HG02798 (cell line): ENCODE data around the gene PTPRG.
"Not testable (repeated sequence)": the region's sequence is repeated elsewhere in the genome, so short reads cannot be mapped to it uniquely, and the experiment has no call there.

ENCODE experiments used
- ATAC-seq: cut with Tn5 transposase; IDR thresholded peaks from one replicate; pipeline ENCODE4 v1.9.1; 2021; ENCODE audit warnings: mild to moderate bottlenecking; ENCODE audit not compliant: unreplicated experiment, poor library complexity

Gene PTPRG

DNA sequence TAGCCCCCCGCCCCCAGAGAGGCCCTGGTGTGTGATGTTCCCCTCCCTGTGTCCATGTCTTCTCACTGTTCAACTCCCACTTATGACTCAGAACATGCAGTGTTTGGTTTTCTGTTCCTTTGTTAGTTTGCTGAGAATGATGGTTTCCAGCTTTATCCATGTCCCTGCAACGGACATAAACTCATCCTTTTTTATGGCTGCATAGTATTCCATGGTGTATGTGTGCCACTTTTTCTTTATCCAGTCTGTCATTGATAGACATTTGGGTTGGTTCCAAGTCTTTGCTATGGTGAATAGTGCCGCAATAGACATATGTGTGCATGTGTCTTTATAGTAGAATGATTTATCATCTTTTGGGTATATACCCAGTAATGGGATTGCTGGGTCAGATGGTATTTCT is 149.5 kb downstream of the PTPRG start:
- not testable (repeated sequence) for ATAC-seq

DNA sequence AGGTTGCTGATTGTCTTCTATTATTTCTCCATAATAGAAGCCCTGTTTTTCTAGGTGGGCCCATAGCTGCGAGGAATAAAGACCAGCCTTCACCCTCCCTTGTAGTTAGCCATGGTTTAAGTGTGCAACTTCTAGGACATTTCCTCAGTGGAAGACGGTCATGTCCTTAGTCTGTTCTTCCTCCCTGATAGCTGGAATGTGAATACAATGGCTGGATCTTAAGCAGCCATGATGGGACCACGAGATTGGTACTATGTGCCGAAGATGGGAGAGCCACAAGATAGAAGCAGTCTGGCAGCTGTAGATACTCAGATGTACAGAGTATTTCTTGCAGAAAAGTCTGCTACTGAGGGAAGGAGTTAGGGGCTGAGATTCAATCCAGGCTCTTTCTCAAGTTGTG is 152.9 kb downstream of the PTPRG start:
- no peak for ATAC-seq

DNA sequence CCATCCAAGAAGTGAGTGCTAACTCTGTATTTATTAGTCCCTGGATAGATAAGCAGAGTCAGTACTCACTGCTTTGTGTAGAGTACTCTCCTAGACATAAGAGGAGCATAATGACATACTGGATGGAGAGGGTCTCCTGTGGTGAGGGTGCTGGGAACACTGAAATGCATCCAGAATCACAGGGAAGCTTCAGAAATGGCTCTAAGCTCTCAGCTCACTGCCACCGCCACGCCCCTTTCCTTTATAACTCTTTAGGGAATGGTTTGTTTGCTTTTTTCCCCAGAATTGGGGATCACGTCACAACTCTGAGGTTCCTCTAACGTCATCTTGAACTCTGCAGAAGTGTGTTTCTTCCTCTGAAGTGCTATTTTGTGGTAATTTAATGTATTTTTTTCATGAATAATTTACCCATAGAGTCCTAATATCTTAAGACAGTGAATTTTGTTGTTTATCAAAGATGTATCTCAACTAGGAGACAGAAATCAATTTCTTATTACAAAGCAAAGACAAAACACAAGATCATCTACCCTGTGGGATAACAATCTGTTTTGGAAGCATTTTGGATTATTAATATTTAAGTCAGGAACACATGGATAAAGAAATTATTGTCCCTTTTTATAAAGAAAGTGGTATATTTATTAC is 154.6 kb downstream of the PTPRG start:
- ATAC-seq, result no peak

DNA sequence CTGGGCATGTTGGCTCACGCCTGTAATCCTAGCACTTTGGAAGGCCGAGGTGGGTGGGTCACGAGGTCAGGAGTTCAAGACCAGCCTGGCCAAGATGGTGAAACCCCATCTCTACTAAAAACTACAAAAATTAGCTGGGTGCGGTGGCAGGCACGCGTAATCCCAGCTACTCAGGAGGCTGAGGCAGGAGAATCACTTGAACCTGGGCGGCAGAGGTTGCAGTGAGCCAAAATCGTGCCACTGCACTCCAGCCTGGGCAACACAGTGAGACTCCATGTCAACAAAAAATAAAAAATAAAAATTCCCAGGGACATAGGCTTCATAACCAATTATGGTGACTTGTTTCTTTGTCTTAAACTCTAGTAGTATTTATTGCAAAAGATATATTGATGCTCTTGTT is 155.3 kb downstream of the PTPRG start:
- not testable (repeated sequence) for ATAC-seq

DNA sequence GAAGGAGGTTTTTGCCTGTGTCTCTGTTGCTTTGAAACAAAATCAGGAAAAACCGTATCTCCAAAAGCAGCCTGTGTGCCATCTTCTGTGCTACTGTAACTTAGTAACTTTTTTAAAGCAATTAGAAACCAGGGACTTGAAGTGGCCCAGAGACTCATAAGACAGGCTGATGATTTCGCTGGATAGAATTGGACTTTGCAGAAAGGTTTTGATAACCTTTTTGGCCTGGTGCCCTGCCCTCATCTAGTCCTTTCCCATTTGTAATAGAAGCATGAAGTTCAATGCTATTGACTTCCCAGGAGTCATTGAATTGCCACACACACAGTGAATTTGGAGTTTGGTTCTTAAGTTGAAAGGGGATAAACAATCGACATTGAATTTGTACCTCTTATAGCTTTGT is 157.2 kb downstream of the PTPRG start:
- ATAC-seq, result no peak

DNA sequence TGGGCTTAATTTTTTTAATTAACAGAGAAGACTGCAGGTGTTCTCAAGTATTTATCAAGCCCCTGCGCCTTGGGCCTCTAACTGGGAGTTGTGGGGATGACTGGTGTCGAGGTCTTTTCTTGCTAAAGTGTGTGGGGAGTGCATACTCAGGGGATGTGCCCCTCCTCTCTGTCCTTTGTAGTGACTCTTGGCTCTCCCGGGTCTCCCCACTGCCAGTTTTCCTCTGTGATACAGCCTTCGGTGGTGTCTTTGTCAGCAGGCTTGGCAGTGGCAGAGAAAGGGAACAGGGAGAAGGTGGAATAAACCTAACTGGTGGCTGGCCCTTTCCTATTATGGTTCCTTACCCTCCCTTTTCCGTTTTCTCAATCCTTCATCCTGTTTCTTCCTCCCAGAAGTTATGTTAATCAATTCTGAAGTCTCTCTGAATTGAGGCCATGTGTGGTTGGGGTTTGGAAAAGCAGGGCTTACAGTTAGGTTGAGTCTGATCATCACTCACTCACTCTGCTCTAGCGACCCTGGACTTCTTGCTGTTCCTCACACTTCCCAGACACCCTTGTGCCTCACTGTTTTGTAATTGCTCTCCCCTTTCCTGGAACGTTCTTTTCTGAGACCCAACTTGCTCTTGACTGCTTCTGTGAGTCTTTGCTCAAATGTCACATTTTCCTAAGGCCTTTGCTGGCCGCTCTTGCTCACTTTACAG is 158.1 kb downstream of the PTPRG start:
- ATAC-seq, result no peak

DNA sequence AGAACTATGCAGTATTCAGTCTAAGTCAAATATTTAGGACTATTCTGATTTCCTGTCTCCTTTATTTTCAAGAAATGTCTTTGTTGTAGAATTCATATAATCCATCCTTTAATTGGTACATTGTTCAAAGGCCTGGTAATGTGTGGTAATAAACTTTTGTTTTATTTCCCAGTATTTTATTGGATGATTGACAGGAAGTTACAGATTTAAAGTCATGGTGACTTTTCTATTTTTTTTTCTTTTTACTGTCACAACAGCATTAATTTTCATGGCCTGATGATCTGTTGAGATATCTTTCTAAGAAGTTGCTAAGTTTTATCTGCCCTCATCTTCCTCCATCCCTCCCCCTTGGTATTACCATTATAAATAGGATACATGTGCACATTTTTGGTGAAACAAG is 161.7 kb downstream of the PTPRG start:
- ATAC-seq, result no peak

DNA sequence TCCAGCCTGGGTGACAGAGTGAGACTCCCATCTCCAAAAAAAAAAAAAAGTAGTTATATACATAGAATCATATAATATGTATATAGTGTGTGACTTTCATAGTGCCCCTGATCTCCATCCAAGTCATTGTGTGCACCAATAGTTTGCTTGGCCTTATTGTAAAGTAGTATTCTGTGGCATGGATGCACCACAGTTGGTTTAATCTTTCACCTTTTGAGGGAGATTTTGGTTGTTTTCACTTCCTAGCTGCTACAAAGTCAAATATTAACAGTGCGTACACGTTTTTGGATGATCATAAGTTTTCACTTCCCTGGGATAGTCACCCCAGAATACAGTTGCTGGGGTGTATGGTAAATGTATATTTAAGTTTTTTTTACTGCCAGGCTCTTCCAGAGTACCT is 162.8 kb downstream of the PTPRG start:
- peak; percentile 69 for ATAC-seq

DNA sequence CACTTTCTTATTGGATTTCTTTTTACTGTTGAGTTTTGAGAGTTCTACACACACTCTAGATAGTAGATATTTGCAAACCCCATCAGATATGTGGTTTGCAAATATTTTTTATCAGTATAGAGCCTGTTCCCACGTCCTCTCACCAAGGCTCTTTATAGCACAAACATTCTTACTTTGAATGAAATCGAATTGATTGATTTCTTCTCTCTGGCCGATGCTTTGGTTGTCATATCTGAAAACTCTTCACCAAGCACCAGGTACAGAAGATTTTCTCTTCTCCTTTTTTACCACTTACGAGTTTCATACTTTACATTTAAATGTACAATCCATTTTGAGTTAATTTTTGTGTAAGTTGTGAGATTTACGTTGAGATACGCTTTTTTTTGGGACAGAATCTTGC is 163.4 kb downstream of the PTPRG start:
- no peak for ATAC-seq

DNA sequence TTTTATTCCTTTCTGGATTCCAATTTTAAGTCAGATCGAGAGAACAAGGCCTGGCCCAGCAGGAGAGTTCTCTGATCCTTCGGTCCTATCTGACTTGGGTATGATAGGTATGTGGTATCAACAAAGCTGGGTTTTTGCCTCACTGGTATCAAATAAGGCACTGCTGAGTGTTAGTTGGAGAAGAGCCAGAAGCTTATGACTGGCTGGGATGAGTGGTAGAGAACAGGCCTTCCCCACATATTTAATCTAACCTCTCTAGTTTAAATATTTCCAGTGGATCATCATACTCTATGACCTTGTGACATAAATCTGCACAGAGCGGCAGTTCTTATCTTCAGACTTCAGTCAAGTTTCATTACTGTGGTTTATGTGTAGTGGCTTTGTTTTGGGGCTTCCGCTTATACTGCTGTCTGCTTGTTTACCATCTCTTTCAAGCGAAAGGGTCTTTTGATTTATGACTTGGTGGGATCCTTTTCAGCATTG is 164.5 kb downstream of the PTPRG start:
- ATAC-seq, result no peak

DNA sequence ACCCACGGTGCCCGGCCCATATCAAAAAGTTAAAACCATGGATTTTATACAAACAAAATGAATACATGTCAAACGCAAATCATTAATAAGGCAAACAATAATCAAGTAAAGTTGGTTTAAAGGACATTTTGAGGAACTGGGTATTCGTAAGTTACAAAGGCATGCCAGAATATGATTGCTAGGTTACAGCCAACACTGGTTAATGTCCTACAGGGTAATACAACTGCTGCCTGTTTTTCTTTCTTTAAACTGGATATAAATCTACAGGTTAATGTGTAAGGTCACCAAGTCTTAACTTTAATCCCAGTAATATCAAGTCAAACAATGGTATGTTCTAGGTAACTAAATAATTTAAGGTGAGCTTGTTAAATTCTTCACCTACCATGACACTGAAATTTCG is 166.1 kb downstream of the PTPRG start:
- ATAC-seq, result no peak

DNA sequence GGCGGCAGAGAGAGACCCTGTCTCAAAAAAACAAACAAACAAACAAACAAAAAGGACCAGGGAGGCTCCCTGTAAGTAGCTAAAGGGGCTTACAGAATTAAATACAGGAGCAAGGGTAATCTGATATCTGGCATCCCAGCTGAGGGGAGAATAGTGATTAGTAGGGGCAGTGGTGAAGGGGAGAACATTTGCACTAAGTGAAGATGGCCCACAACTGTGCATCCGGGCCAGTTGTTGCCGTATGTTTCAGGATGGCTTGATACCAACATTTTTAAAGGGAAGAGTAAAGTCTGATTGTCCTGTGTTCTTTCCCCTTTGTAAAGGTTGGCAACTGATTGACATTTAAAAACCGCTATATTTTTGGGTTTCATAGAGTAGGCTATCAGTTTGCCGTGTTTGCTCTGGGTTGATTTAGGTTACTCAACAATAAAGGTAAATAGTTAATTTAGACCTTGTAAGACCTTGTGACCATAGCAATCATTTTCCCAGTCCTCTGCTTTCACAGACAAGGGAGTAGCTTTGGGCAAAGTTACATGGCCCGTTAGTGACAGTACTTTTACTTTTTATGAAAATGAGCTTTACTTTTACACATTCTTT is 167.8 kb downstream of the PTPRG start:
- ATAC-seq, result no peak

DNA sequence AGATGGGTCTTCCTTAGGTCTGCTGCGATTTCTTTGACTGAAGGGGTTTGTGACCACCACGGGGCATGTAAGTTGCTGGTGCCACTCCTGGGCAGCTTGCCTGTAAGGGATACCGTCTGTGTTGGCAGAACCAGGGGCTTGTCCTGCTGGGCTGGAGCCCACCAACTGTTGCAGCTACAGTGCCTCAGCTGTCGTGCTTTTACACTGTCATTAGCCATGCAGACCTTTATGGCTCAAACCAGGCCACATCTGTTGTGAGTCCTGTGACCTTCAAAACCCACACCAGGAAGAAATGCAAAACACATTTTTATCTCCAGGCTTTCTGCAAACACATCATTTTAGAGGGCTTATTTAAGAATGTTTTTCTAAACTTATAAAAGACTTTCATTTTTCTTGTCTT is 168.7 kb downstream of the PTPRG start:
- ATAC-seq, result no peak

DNA sequence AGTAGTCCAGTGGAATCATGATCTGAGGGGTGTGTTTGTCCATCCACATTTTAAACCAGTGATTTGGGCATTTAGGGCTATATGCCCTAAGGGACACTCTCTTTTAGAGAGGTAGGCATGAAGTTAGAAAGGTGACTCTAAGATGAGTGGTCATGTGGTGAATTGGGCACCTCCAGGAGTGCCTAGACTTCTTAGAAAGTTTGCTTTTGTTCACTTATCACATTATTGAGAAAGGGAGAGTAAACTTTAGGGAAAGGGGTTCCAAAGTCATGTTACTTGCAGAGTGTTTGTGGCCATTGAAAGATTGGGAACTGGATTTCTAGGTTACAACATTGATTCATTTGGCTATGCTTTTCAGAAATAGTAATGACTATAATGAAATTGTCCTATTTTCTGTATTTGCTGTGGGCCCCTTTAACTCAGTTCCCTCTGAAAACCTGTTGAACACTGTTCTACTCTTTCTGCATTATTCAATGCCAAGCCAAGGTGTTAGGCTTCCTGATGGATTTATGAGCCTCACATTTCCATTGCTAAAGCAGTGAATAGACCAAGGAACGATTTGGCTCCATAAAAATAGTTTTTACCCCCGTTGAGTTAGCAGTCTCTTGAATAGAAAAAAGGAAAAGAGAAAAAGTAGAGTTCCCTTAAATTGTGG is 169.3 kb downstream of the PTPRG start:
- no peak for ATAC-seq

DNA sequence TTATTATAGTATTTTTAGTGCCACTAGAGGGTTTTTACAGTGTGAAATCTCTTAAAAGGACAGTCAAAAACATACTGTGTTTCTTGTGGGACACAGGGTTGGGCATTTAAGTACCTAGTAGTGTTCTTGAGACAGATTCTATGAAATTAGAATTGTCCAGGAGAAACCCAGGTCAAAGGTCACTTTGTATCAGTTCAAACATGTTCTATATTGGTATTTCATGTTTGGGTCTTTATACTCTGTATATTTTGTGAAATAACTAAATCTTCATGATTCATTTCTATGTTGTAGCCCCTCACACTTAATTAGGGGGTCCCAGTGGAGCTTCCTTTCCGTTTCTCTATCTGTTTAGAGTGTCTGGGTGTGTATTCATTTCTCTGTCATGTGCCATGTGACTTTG is 171.6 kb downstream of the PTPRG start:
- no peak for ATAC-seq

DNA sequence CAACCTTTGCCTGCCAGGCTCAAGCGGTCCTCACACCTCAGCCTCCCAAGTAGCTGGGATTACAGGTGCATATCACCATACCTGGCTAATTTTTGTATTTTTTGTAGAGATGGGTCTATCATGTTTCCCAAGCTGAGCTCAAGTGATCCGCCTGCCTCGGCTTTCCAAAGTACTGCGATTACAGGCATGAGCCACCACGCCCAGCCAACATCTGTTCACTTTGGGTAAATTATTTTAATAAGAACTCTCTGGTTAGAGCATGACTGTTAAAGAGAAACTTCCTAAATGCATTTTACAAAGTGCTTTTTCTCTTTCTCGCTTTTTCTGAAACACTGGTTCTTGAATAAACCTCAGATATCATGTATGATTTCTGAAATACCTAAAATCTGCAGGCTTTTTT is 172.5 kb downstream of the PTPRG start:
- no peak for ATAC-seq

DNA sequence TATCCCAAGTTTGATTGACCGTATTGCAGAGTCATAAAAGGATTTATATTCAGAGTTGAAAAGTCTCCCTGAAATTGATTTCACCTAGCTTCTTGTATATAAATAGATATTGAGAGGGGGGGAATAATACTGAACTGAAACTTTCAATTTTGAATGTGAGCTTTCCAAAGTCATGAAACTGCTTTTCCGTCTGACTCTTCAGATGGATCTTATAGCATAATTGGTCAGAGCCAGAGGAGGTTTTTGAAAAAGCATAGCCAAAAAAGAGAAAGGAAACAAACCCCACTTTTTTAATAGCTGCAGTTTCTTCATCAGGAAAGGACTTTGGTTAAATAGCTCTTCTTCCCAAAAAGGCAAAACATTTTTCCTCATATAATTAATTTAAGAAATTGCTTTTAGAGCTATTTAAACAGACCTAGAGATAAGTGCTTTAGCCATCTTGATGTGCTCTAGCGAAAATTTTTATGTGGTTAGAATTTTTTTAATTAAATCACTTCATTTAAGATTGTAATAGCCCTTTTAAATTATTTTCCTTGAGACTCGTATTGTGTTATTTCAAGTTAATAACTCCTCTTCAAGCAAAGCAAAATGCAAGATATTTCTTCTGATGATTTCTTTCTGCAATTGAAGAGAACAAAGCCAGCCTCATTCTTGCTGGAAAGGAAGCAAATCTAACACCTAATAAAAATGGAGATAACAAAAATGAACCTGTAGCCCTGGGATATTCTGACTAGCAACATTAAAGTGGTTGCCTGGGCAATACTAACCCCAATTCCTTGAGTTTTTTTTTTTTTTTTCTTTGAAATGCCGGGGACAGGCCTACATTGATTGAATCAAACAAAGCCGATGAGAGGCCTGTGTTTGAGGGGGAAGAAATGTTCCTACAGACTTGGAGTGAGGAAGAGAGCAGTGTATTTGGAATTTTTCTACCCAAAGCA is 173.6 kb downstream of the PTPRG start:
- ATAC-seq, result no peak

DNA sequence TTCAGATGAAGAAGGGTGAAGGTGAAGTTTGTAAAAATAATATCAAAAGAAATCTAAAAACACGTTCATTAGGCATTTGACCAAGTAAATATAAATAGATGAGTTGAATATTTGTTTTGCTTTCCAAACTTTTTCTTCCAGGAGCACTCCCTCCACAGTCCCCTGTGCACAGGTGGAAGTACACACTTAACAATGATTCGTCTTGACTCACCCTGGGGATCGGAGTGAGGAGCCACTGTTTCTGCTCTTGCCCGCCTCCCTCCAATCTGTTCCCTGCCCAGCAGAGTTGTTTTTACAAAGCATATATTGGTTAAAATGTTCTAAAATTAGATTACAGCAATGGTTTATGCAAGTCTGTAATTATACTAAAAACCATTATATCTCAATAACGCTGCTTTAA is 175.1 kb downstream of the PTPRG start:
- no peak for ATAC-seq

DNA sequence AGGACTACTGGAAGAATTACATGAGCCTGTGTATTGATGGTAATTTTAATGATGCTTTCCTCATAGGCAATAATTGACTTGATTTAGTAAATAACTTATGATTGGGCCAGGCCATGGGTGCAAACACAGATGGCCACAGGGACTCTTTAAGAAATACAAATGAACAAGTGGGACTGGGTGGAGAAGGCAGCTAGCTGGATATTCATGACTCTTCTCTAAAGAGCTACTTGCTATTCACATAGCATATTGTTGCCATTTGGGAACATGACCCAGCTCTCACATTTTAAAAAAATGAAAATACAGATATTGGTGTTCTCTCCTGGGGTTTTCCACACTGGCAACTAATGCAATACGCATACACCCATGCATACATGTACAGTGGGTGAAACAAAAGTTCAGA is 178.3 kb downstream of the PTPRG start:
- no peak for ATAC-seq

DNA sequence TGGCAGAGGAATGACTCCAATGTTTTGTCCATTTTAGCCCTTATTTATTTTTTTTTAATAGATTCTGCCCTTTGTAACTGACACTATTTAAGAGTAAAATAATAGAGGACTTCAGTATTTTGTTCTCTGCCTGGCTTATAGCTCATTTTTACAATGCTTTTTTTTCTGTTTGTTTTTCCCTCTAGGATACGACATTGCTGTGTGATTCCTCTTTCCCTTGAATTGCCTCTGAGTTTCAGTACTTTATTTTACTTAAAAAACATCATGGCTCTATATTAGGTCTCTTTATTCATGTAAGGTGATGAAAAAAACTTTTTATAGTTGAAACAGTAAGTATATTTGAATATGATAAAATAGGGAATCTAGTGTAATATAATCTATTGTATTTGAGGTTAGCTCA is 179.1 kb downstream of the PTPRG start:
- ATAC-seq, result no peak
